Uterine smooth muscle cell (primary cell): ENCODE results near the gene ING5. TPM values are rescaled to one million over a fixed set of nuclear protein-coding genes. Genes with fewer than 3 reads are reported as not detected.

Experiments
- total RNA-seq: library from RNA; depleted of rRNA; stranded (reverse); fragments of >200 nt; gene quantifications from 2 replicates; pipeline ENCODE4 v1.2.3, GENCODE V29; 2014

The ING5 gene
- total RNA-seq: 23.4 and 26.9 TPM in 2 replicates

DNA sequence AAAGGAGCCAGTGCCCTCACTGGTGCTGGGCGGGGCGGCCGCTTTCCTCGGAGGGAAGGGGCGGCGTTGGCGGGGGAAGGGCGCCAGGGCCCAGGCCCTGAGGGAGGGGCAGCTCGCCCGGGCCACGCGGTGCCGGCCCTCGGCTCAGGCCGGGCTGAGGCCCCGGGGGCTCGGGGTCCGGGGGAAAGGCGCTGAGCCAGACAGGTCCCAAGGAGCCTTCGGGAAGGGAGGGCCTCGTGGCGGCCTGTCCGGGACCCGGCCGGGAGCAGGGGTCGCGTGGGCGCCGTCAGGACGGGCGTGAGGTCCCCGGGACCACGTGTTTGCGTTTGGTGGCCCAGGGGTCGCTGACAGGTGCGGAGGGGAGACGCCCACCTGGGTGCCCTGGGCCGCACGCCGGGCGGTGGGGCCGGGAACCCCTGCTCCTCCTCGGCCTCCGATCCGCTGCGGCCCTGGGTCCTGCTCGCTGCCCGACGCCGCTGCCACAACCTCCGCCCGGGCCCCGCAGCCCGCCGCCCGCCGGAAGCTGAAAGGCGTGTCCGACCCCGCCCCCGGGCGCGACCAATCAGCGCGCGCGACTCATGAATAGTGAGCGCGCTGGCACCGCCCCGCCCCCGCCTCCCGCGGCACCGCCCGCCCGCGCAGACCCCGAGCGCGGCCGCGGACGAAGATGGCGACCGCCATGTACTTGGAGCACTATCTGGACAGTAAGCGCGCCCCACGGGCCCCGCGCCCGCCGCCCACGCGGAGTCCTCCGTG, at the start of gene ING5:
Gene ING5 (plus strand): TSS at position 641 of the 756 bp plus-strand sequence. CDS start 27 bp downstream, at position 668.

DNA sequence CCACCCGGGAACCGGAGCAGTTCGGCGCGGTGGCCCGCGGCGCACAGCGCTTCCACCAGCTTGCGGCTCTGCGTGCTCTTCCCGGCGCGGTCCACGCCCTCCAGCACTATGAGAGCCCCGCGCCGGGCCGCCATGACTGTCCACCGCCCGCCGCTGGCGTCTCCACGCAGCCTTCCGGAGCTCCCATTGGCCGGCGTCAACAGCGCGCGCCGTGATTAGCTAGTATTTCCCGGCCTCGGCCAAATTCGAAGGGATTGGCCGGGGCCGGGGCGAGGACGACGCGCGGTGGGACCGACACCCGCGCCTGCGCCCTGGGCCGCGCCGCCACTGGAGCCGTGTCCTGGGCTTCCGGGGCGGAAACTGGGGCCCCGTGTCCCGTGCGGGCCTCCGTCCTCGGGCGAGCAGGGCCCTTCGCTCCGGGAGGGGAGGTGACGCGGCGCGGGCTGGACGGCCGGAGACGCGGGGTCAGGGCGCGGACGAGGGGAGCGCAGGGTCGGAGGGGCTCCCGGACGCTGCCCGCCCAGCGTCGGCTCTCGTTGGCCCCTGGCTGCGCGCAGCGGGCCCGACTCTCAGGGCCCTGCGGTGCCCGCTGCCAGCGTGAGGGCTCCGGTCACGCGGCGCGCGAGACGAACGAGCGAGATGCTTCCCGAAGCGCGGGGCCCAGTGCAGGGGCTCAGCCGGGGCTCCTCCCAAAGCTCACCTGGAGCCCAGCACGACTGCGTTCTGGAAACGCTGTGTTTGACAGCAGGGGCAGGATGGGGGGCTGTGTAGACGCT, 15.0 kb upstream of the ING5 start, which contains the start of gene DTYMK:
Gene DTYMK (minus strand): TSS at position 166 of the 776 bp plus-strand sequence. CDS start 32 bp downstream, at position 134.

GRCh38 chr2:241734467-241735208, 32.8 kb downstream of the ING5 start, which contains the start of gene D2HGDH:
TSS of gene D2HGDH (plus strand) at chr2:241734630. CDS start at chr2:241735225, 595 bp downstream.

DNA sequence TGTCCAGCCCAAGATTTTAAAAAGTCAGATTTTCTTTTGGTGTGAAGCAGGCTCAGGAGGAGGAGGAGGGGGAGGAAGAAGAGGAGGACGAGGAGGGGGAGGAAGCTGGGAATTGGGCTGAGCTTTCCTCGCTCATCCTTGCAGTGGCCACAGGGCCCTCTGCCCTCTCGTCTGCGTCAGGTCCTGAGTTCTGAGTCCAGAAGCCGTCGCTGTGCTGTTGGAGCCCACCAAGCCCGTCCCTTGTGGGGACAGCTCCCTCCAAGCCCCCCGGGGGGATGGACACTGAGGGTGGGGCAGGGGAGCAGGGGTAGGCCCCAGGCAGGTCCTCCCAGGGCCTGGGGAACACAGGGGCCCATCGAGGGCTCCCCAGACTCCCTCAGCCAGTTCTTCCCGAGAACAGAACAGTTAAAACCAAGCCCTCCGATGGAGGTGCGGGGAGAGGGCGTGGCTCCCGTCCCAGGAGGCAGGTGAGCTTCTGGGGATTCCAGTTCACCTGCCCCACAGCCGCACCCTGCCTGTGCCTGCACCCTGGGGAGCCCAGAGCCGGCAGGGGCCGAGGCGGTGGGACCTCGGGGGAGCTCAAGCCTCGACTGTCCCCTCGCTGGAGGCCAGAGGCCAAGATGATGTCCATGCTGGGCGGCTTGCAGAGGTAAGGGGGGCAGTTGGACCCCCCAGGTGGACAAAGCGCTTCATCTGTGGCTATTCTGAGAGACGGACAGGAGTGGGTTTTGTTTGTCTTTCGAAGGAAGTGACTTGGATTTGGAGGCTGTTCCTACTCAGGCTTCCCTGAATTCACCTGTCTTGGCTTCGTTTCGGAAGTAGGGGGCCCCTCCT, 74.7 kb downstream of the ING5 start, which contains the start of gene GAL3ST2:
Gene GAL3ST2 (plus strand): TSS at position 487 of the 834 bp plus-strand sequence. CDS start 134 bp downstream, at position 621.

Other genes starting within 250 kb of the ING5 start
- gene STK25, start 193.5 kb upstream of the ING5 start, total RNA-seq: 170 and 196 TPM in 2 replicates
- 10.6 and 13.6 TPM in 2 replicates for gene BOK, start 143.3 kb upstream of the ING5 start, total RNA-seq
- 44.4 and 47.7 TPM in 2 replicates for gene THAP4, start 64.9 kb upstream of the ING5 start, total RNA-seq
- 54.0 and 78.8 TPM in 2 replicates for gene ATG4B, start 64.3 kb upstream of the ING5 start, total RNA-seq
- gene DTYMK, start 15.2 kb upstream of the ING5 start, total RNA-seq: 32.7 and 83.3 TPM in 2 replicates
- 22.7 and 28.5 TPM in 2 replicates for gene D2HGDH, start 32.6 kb downstream of the ING5 start, total RNA-seq
- gene GAL3ST2, start 74.8 kb downstream of the ING5 start, total RNA-seq: 0.25 and 0.44 TPM in 2 replicates
- 0.50 TPM in 1 of 2 replicates, not detected in the other for gene NEU4, start 107.2 kb downstream of the ING5 start, total RNA-seq
- not detected in 2 replicates for gene PDCD1, start 156.9 kb downstream of the ING5 start, total RNA-seq
- not detected in 2 replicates for gene RTP5, start 167.7 kb downstream of the ING5 start, total RNA-seq